H1 (cell line): ENCODE measurements around the gene GALNT6. TPM values are rescaled to one million over a fixed set of nuclear protein-coding genes. Genes with fewer than 3 reads are reported as not detected.

Source experiments
- CTCF ChIA-PET: fragments of 300-600 bp; sonication (Branson Sonifier 250); formaldehyde crosslinking; loops from one replicate; lab custom pipeline; 2021; ENCODE audit not compliant: partially characterized antibody; lab: Charles Lee
- POLR2A ChIA-PET: fragments of 300-600 bp; sonication (Branson Sonifier 250); formaldehyde crosslinking; loops from one replicate; lab custom pipeline; 2021; ENCODE audit warnings: inconsistent platforms; ENCODE audit not compliant: partially characterized antibody; lab: Charles Lee
- DNase-seq, 2 experiments: peaks; one replicate each; pipeline versions ENCODE4 v3.0.0 to v3.0.0-alpha.2; 2010 to 2022; ENCODE audit warnings: low spot score in 2 of 2, low read depth in 1 of 2, mixed read lengths in 1 of 2
- FAIRE-seq: peaks from 2 replicates; lab custom pipeline; 2011; peaks lifted over from hg19 to GRCh38; lab: Jason Lieb, UNC
- H2AFZ ChIP-seq: 2 replicates; pipeline ENCODE4 v1.8.1; 2012; ENCODE audit warnings: low read length, inconsistent platforms
- H2AK5ac ChIP-seq: 2 replicates; pipeline ENCODE4 v1.6.1; 2013; ENCODE audit warnings: low read depth, low read length
- H2BK120ac ChIP-seq: replicated peaks from 2 replicates; pipeline ENCODE3; 2013; ENCODE audit warnings: low read depth, low read length, inconsistent platforms
- H2BK12ac ChIP-seq: 2 replicates; pipeline ENCODE4 v1.6.1; 2013; ENCODE audit warnings: low read depth, low read length
- H2BK15ac ChIP-seq: 2 replicates; pipeline ENCODE4 v1.6.1; 2013; ENCODE audit warnings: low read length
- H2BK20ac ChIP-seq: 2 replicates; pipeline ENCODE4 v1.6.1; 2013; ENCODE audit warnings: low read length
- H2BK5ac ChIP-seq: 2 replicates; pipeline ENCODE4 v1.6.1; 2013; ENCODE audit warnings: low read depth, low read length
- H3K14ac ChIP-seq: 2 replicates; pipeline ENCODE4 v1.6.1; 2013; ENCODE audit warnings: inconsistent platforms; ENCODE audit not compliant: insufficient read length
- H3K18ac ChIP-seq: 2 replicates; pipeline ENCODE4 v1.6.1; 2013; ENCODE audit warnings: low read length; ENCODE audit errors: extremely low read depth
- H3K23ac ChIP-seq: 2 replicates; pipeline ENCODE4 v1.6.1; 2013; ENCODE audit warnings: inconsistent platforms; ENCODE audit not compliant: insufficient read length
- H3K23me2 ChIP-seq: 2 replicates; pipeline ENCODE4 v1.6.1; 2013; ENCODE audit warnings: low read depth, low read length
- H3K27ac ChIP-seq: 2 replicates; pipeline ENCODE4 v1.6.1; 2011; ENCODE audit warnings: low read depth, low read length, inconsistent platforms
- H3K27me3 ChIP-seq, 4 experiments: replicated peaks in 1 of 4; 1 replicate in 1 of 4; 2 replicates in 3 of 4; pipeline versions ENCODE4 v1.6.1 to v1.8.1; 2011 to 2013; ENCODE audit warnings: low read length in 3 of 4, mild to moderate bottlenecking in 3 of 4, inconsistent platforms in 2 of 4, mixed read lengths in 2 of 4, moderate library complexity in 1 of 4; ENCODE audit not compliant: control insufficient read depth in 3 of 4, insufficient read depth in 3 of 4; ENCODE audit errors: extremely low read depth in 1 of 4
- H3K36me3 ChIP-seq, 4 experiments: 2 replicates each; pipeline versions ENCODE4 v1.6.1 to v1.8.1; 2011 to 2013; ENCODE audit warnings: mild to moderate bottlenecking in 4 of 4, low read length in 3 of 4, moderate library complexity in 2 of 4, control low read depth in 1 of 4, inconsistent platforms in 1 of 4; ENCODE audit not compliant: insufficient read depth in 4 of 4, control insufficient read depth in 2 of 4
- H3K4ac ChIP-seq: replicated peaks from 2 replicates; pipeline ENCODE3; 2013; ENCODE audit warnings: low read length, low read depth, mixed read lengths, inconsistent platforms; ENCODE audit not compliant: insufficient read length
- H3K4me1 ChIP-seq, 4 experiments: replicated peaks in 1 of 4; 1 replicate in 1 of 4; 2 replicates in 3 of 4; pipeline versions ENCODE4 v1.6.1 to v1.8.1; 2011 to 2013; ENCODE audit warnings: low read length in 3 of 4, inconsistent platforms in 2 of 4, mixed read lengths in 1 of 4; ENCODE audit not compliant: insufficient read depth in 4 of 4, control insufficient read depth in 3 of 4
- H3K4me2 ChIP-seq, 2 experiments: 2 replicates each; pipeline versions ENCODE4 v1.6.1 to v1.8.1; 2011 to 2013; ENCODE audit warnings: low read depth in 2 of 2, low read length in 2 of 2, control low read depth in 1 of 2, inconsistent platforms in 1 of 2, mild to moderate bottlenecking in 1 of 2; ENCODE audit not compliant: insufficient read depth in 1 of 2
- H3K4me3 ChIP-seq, 4 experiments: fragments of 200-600, 300-600 bp in 1 of 4; sonication (generic), shearing (Covaris generic), sonication (Bioruptor Twin) in 1 of 4; 2 replicates each; pipeline versions ENCODE4 v1.5.1 to v1.8.1; 2011 to 2016; ENCODE audit warnings: low read length in 4 of 4, low read depth in 3 of 4, control low read depth in 2 of 4, inconsistent platforms in 2 of 4, mild to moderate bottlenecking in 2 of 4, mixed read lengths in 1 of 4, moderate library complexity in 1 of 4; ENCODE audit not compliant: insufficient read depth in 2 of 4; ENCODE audit errors: extremely low read depth in 1 of 4
- H3K56ac ChIP-seq: replicated peaks from 2 replicates; pipeline ENCODE3; 2013; ENCODE audit warnings: low read depth, mild to moderate bottlenecking, mixed read lengths, low read length, inconsistent platforms; ENCODE audit not compliant: insufficient read length
- H3K79me1 ChIP-seq: 2 replicates; pipeline ENCODE4 v1.6.1; 2013; ENCODE audit warnings: low read depth, low read length, control low read depth
- H3K79me2 ChIP-seq, 2 experiments: 2 replicates each; pipeline versions ENCODE4 v1.6.1 to v1.8.1; 2012 to 2013; ENCODE audit warnings: low read length in 2 of 2, mild to moderate bottlenecking in 2 of 2, inconsistent platforms in 1 of 2; ENCODE audit not compliant: insufficient read depth in 2 of 2, control insufficient read depth in 1 of 2
- H3K9ac ChIP-seq, 4 experiments: replicated peaks in 1 of 4; 1 replicate in 1 of 4; 2 replicates in 3 of 4; pipeline versions ENCODE4 v1.6.1 to v1.8.1; 2011 to 2013; ENCODE audit warnings: low read depth in 3 of 4, low read length in 3 of 4, control low read depth in 2 of 4, mild to moderate bottlenecking in 2 of 4, moderate library complexity in 2 of 4, inconsistent platforms in 1 of 4; ENCODE audit errors: extremely low read depth in 1 of 4
- H3K9me3 ChIP-seq, 2 experiments: 2 replicates each; pipeline versions ENCODE4 v1.6.1 to v1.8.1; 2012 to 2013; ENCODE audit warnings: mild to moderate bottlenecking in 2 of 2, moderate library complexity in 2 of 2, control low read depth in 1 of 2, inconsistent platforms in 1 of 2, low read depth in 1 of 2, low read length in 1 of 2, mixed read lengths in 1 of 2; ENCODE audit not compliant: insufficient read depth in 2 of 2
- H4K20me1 ChIP-seq, 2 experiments: replicated peaks in 1 of 2; 2 replicates each; pipeline versions ENCODE3 to v1.8.1; 2011 to 2013; ENCODE audit warnings: inconsistent platforms in 2 of 2, low read length in 2 of 2, mild to moderate bottlenecking in 1 of 2; ENCODE audit not compliant: insufficient read depth in 2 of 2, control insufficient read depth in 1 of 2
- H4K5ac ChIP-seq: 2 replicates; pipeline ENCODE4 v1.6.1; 2013; ENCODE audit warnings: low read length, low read depth, mixed read lengths, inconsistent platforms; ENCODE audit not compliant: insufficient read length
- H4K8ac ChIP-seq: 2 replicates; pipeline ENCODE4 v1.8.0; 2013; ENCODE audit warnings: mild to moderate bottlenecking, moderate library complexity, low read length, inconsistent platforms; ENCODE audit not compliant: insufficient read depth; ENCODE audit errors: extremely low read depth
- H4K91ac ChIP-seq: replicated peaks from 2 replicates; pipeline ENCODE3; 2013; ENCODE audit warnings: low read length, mixed read lengths, inconsistent platforms; ENCODE audit not compliant: insufficient read length
- BACH1 ChIP-seq: IDR thresholded peaks from 2 replicates; pipeline ENCODE4 v1.6.1; 2012; ENCODE audit warnings: low read length, improper control_type of control experiment
- BCL11A ChIP-seq, 2 experiments: IDR thresholded peaks; one replicate each; pipeline ENCODE4 v1.6.1; 2011; ENCODE audit warnings: low read depth in 2 of 2, low read length in 2 of 2, mild to moderate bottlenecking in 2 of 2
- EGR1 ChIP-seq: IDR thresholded peaks from 2 replicates; pipeline ENCODE4 v1.6.1; 2011; ENCODE audit warnings: low read depth, low read length, borderline replicate concordance
- KDM1A ChIP-seq: fragments of 200-600, 300-600 bp; sonication (generic); IDR thresholded peaks from 2 replicates; pipeline ENCODE4 v1.7.1; 2016; ENCODE audit warnings: mild to moderate bottlenecking, low read length, borderline replicate concordance
- PHF8 ChIP-seq: fragments of 200-600 bp; sonication (generic); conservative IDR thresholded peaks from 2 replicates; pipeline ENCODE4 v1.7.1; 2012; ENCODE audit warnings: low read depth, mild to moderate bottlenecking, inconsistent platforms, low read length, moderate library complexity
- TBP ChIP-seq: IDR thresholded peaks from 2 replicates; pipeline ENCODE4 v1.6.1; 2011; ENCODE audit warnings: low read depth, low read length, improper control_type of control experiment
- ZNF274 ChIP-seq: IDR thresholded peaks from 2 replicates; pipeline ENCODE4 v1.7.0; 2012; ENCODE audit warnings: low read length, borderline replicate concordance; ENCODE audit errors: extremely low read depth
- WGBS, 2 experiments: shearing (Covaris generic) in 1 of 2; methylation state at CpG; one replicate each; pipeline versions ENCODE4 v1.1.6 to v1.1.7; 2013 to 2015; ENCODE audit warnings: low lambda C conversion rate in 2 of 2, mixed read lengths in 2 of 2, inconsistent platforms in 1 of 2, low coverage in 1 of 2, missing lambda C conversion rate in 1 of 2; ENCODE audit not compliant: insufficient replicate concordance in 2 of 2, insufficient coverage in 1 of 2, insufficient read length in 1 of 2; ENCODE audit errors: extremely low coverage in 1 of 2, missing lambda C conversion rate in 1 of 2; 5-methylcytosine and 5-hydroxymethylcytosine counted together
- polyA plus RNA-seq, 7 experiments: library from polyadenylated mRNA; depleted of rRNA in 3 of 7; stranded (reverse) in 5 of 7; unstranded in 2 of 7; fragments of >200 nt in 5 of 7; fragments of 200-250 nt in 2 of 7; gene quantifications; 1 replicate in 5 of 7; 2 replicates in 1 of 7; 4 replicates in 1 of 7; pipeline versions ENCODE4 v1.2.1 to v1.2.3, GENCODE V29; 2011 to 2013; ENCODE audit warnings: missing spikeins in 2 of 7, mixed read lengths in 2 of 7
- total RNA-seq: library from RNA; stranded (reverse); fragmentation: NEBNext Ultra II Directional; extraction: Animal tissue kit (Norgen Biotek cat#: 25700); gene quantifications from 2 replicates; pipeline ENCODE4 v1.2.1, GENCODE V29; 2021

Gene GALNT6
- total and polyA plus RNA-seq, 2 of the 8 experiments (the other 6 are each of a cell fraction or from before 2014, with no cell fraction given) = 5.8 to 10.7 TPM

DNA sequence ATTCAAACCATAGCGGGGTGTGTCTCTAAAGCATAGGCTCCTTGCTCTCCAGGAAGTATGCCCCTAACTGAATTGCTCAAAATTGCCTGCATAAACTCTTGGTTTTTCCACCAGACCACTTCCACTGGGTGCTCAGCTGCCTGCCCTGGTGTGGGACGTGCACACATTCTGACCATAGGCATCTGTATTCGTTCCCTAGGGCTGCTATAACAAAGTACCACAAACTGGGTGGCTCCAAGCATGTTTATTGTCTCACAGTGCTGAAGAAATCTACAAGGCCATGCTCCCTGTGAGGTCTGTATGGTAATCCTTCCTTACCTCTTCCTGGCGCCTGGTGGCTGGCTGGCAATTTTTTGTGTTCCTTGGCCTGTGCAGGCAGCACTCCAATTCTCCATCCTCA, 16.4 kb upstream of the GALNT6 start:
- no peak for DNase-seq
- ChIA-PET POLR2A (interaction anchor here (1.5 to 2.6 kb wide), 2 partner anchors 16 to 164 kb away, joined by 3 to 7 read pairs; partner anchors contain the start of gene GALNT6), CTCF (interaction anchor here (0.7 to 1.6 kb wide), 3 partner anchors 12 to 131 kb away, joined by 3 read pairs; no protein-coding TSS in a partner anchor)
- Histone ChIP-seq H3K79me2 (no peaks in the 10 kb centered on the region), H3K23me2 (no peaks in the 10 kb centered on the region), H3K9me3 (no peaks in the 10 kb centered on the region), H4K91ac (no peak overlapping the region), H2BK120ac (no peak overlapping the region), H3K4me3 (no peak overlapping the region), H2BK20ac (no peak overlapping the region), H3K23ac (no peak overlapping the region), H4K5ac (no peak overlapping the region), H3K79me1 (no peaks in the 10 kb centered on the region), H3K4me1 (no peaks in the 10 kb centered on the region; a peak in 2 of 7 replicates), H2BK12ac (no peak overlapping the region), H3K4me2 (no peak overlapping the region), H2BK5ac (no peak overlapping the region), H3K27me3 (no peaks in the 10 kb centered on the region), H2AFZ (no peak overlapping the region), H4K20me1 (no peaks in the 10 kb centered on the region), H3K56ac (no peak overlapping the region), H3K36me3 (no peaks in the 10 kb centered on the region), H4K8ac (no peak overlapping the region), H2BK15ac (no peak overlapping the region), H2AK5ac (no peak overlapping the region), H3K9ac (no peak overlapping the region), H3K18ac (no peak overlapping the region), H3K4ac (no peak overlapping the region), H3K27ac (no peak overlapping the region), H3K14ac (no peak overlapping the region)
- TF ChIP-seq PHF8 = no peak
- no peak for TF ChIP-seq ZNF274
- no peak for TF ChIP-seq BACH1
- no peak for TF ChIP-seq EGR1
- TF ChIP-seq KDM1A = no peak
- no peak for TF ChIP-seq TBP
- TF ChIP-seq BCL11A (IDR thresholded peaks at IDR 0.05; ENCODE audit: low read depth in 2 of 2, low read length in 2 of 2) = no peak
- WGBS, 2 experiments = 67% methylated on average over 4 of the region's 4 CpGs; no CpG with 5 or more reads in 1 of the 2 experiments
- FAIRE-seq = no peak
